Articular chondrocyte of knee joint (primary cell): ENCODE data around the gene ZNF562. TPM values are rescaled to one million over a fixed set of nuclear protein-coding genes. Genes with fewer than 3 reads are reported as not detected.

Source experiments
- total RNA-seq: library from RNA; depleted of rRNA; stranded (reverse); fragments of >200 nt; gene quantifications from 2 replicates; pipeline ENCODE4 v1.2.3, GENCODE V29; 2012

ZNF562 gene
- 32.8 and 40.2 TPM in 2 replicates for total RNA-seq

DNA sequence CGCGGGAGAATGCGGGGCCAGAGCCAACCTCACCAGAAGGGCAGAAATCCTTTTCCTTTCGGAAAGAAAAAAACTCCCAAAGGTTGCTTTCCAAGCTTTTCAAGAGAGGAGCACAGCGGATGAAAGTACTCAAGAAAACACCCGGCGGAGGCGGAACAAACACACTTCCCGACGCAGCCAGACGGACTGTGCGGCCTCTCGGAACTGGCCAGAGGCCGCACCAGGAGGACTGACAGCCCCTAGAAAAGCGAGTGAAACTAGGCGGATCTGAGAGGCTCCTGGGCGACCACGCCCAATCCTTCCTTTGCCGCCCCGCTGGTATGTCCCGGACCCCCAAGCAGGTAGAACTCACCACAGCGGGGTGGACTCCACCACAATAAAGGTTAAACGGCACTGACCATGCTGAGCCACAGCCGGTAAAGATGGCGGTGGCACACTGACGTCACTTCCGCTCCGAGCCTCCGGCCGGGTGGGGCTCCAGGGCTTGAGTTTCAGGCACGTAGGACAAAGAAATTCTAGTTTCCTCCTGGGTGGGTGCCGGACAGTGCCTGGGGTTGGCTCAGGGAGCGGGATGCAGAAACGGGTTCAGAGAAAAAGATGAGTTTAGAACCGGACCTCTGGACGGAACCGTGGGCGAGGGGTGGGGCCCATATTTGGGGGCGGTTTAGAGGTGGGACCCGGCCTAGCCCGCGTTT is at the start of gene ZNF562:
TSS of gene ZNF562 (minus strand) at position 438 of the 695 bp plus-strand sequence. CDS start 14,356 bp downstream, outside the sequence.

DNA sequence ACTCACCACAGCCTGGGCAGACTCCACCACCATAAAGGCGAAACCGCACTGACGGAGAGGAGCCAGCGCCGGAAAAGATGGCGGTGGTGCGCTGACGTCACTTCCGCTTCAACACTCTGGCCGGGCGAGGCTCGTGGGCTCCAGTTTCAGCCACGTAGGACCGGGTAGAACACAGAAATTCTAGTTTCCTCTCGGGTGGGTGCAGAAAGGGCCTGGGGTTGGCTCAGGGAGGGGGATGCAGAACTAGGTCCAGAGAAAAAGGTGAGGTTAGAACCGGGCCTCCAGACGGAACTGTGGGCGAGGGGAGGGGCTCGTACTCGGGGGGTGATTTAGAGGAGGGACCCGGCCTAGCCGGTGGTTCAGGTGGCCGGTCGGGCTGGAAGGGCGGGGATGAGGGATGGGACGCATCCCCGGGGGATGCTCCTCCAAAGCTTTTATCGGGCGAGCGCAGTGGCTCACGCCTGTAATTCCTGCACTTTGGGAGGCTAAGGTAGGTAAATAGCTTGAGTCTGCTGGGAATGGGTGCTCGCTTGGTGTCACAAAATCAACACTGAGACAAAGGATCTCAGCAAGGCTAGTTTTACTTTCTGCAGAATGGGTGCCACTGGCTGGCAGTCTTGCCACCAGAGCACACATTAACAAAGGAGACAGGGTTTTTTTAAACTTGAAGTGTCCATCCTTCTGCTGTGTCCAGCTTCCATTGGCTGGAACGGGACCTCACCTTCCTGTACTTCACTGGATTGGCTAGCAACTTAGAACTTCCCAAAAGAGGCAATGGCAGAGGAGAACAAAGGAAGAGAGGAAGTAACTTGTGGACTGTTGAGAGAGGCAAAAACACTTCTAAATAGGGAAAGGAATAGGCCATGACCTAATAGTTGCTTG is 53.5 kb downstream of the ZNF562 start, which contains the start of gene ZNF561:
TSS of gene ZNF561 (minus strand) at position 77 of the 882 bp plus-strand sequence. CDS start 1,776 bp downstream, outside the sequence.

Other genes starting within 250 kb of the ZNF562 start
- 11.6 and 15.3 TPM in 2 replicates for gene ZNF266, start 239.5 kb downstream of the ZNF562 start, total RNA-seq
- 0.39 and 1.4 TPM in 2 replicates for gene ZNF560, start 176.5 kb downstream of the ZNF562 start, total RNA-seq
- gene ZNF426, start 136.5 kb downstream of the ZNF562 start, total RNA-seq: 27.0 and 41.4 TPM in 2 replicates
- gene ZNF121, start 90.6 kb downstream of the ZNF562 start, total RNA-seq: 42.5 and 46.3 TPM in 2 replicates
- gene ZNF561, start 53.9 kb downstream of the ZNF562 start, total RNA-seq: 34.1 and 47.7 TPM in 2 replicates
- gene ZNF846, start 93.6 kb upstream of the ZNF562 start, total RNA-seq: 14.4 and 23.6 TPM in 2 replicates
- gene FBXL12, start 144.0 kb upstream of the ZNF562 start, total RNA-seq: 16.6 and 17.6 TPM in 2 replicates
- 143 and 239 TPM in 2 replicates for gene UBL5, start 152.8 kb upstream of the ZNF562 start, total RNA-seq
- gene PIN1, start 160.2 kb upstream of the ZNF562 start, total RNA-seq: 40.4 and 46.2 TPM in 2 replicates